NAMALWA (cell line): Measurements from ENCODE around the gene CPNE7.
"Not testable (repeated sequence)": the region's sequence is repeated elsewhere in the genome, so short reads cannot be mapped to it uniquely, and the experiment has no call there.

Experiments used
- DNase-seq: peaks from one replicate; pipeline ENCODE4 v3.0.0-alpha.2; 2015; ENCODE audit warnings: low spot score

The CPNE7 gene

DNA sequence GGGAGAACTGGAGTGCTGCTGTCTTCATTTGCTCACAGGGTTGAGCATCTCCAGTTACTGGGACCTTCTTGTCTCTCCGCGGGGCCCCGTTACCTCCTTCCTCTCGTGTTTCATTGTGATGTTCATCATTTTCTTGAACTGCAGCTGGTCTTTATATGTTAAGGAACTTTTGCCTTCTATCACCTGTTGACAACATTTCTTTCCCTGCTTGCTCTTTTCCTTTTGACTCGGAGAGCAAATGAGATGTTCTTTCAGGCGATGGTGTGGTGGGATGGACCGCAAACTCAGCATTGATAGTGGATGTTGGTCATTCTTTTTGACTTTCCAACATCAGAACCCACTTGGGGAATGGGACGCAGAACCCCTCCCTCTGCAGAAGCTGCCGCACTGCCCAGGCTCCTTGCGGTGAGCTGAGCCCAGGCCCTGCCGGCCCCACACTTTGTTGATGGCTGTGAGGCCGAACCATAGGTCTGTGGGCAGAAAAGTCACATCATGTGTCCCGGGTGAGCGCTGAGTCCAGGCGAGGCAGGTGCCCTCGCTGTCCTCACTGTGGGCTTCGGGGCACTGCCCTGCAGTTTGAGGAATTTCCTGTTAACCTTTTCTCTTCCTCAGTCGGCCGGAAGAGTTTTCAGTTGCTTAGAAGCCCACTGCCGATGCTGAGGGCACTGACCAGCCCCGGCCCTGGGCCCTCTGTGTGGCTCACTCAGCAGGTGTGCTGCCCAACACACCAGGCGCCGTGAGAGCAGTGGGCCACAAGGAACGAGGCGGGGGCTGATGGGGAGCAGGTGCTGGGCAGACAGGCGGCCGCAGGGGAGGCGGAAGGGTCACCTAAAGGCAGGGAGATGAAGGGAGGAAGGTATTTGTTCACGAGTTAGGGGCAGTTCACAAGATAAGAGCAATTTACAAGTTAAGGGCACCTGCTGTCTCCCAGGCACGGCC lies 7.6 kb upstream of the CPNE7 start:
- no peak for DNase-seq

DNA sequence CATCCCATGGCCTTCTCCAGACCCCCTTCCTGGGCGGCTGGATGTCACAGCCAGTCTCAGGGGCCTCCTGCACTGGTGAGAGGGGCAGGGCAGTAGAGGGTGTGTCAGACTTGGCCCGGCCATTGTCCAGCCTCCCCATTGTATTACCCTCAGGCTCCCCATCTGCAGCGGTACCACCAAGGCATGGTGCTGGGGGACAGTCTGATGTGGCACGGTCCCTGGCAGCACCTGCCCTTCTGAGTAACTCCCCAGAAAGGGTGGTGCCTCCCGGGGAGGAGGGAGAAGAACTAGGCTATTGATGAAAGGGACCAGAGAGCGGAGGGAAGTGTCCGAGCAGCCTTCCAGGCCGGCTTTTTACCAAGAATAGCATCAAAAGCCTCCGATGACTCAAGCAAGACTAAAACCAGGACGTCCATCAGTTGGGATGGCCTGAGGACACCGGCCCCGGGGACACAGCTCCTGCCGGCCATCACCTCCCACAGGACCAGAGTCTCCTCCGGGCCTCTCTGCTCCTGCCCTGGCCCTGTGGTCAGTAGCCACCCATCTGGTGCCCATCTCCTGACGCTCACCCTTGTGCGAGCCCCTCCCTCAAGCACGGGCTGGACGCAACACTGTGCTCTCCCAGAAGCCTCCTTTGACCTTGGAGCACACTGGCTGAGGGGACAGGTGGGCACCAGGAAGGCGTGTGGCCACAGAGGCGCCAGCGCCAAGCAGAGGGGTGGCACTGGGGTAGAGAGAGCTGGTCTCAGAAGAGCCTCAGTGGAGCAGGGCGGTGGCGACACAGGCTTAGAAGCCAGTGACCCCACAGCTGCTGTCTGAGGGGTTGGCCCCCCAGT lies 5.8 kb upstream of the CPNE7 start:
- DNase-seq: no peak

DNA sequence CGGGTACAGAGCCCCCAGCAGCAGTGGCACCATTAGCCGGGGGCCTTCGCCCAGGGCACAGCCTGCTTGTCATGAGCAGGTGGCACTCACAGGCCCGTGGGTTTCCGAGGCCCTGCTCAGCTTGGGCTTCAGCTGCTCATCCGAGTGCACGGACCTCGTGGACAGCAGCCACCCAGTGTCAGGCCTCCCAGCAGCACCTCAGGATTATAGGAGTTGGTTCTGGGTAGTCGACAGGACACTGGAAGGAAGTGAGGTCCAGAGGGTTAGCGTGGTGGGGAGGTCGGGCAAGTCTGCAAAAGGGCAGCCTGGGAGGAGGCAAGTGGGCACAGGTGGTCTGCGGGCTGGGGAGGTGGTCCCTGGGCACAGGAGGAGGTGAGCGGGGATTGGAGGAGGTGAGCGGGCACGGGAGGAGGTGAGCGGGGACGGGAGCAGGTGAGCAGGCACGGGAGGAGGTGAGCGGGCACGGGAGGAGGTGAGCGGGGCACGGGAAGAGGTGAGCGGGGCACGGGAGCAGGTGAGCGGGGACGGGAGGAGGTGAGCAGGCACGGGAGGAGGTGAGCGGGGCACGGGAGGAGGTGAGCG lies 5.1 kb upstream of the CPNE7 start:
- no peak for DNase-seq

DNA sequence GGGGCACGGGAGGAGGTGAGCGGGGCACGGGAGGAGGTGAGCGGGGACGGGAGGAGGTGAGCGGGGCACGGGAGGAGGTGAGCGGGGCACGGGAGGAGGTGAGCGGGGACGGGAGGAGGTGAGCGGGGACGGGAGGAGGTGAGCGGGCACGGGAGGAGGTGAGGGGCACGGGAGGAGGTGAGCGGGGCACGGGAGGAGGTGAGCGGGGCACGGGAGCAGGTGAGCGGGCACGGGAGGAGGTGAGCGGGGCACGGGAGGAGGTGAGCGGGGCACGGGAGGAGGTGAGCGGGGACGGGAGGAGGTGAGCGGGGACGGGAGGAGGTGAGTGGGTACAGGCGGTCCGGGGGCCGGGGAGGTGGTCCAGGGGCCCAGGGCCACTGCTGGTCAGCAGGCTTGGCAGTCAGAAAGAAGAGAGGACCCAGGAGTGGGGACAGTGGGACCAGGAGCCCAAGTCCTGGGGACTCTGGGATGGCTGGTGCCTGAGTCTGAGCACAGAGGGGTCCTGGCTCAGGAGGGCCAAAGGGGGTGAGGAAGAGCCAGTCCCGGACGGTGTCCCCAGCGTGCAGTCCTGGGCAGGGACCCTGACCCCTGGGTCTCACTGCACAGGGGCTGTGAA lies 4.5 kb upstream of the CPNE7 start:
- not testable (repeated sequence) for DNase-seq

DNA sequence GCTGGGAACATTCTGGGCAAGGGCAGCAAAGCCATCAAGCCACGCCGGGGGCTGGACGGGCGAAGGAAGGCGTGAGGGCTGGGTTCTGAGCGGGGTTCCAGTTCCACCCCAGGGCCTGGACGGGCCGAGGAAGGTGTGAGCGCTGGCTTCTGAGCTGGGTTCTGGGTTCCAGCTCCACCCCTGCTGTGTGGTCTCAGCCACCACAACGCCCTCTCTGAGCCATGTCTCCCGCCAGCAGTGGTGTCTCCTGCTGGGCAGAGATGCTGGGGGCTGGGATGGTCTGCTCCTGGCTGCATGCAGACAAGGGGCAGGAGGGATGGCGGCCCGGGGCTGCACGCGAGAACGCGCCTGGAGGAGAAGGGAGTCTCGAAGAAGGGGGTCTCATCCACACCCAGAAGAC lies 3.9 kb upstream of the CPNE7 start:
- no peak for DNase-seq

DNA sequence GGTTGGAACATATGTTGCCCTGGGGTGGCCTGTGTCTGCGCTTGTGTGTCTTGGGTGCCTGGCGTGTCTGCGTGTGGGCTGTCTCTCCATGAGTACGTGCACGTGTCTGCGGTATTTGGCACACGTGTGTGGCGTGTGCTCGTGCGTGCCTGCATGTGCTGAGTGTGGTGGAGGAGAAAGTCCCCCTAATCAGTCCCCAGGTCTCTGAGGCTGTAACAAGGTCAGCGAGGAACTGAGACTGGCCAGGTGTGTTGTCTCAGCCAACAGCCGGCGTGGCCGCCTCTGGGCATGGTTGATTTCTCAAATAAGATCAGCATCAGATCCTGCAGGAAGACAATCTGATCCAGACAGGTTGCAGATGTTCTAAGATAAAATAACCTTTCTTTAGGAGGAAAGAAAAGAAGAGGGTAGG lies 3.5 kb upstream of the CPNE7 start:
- no peak for DNase-seq

DNA sequence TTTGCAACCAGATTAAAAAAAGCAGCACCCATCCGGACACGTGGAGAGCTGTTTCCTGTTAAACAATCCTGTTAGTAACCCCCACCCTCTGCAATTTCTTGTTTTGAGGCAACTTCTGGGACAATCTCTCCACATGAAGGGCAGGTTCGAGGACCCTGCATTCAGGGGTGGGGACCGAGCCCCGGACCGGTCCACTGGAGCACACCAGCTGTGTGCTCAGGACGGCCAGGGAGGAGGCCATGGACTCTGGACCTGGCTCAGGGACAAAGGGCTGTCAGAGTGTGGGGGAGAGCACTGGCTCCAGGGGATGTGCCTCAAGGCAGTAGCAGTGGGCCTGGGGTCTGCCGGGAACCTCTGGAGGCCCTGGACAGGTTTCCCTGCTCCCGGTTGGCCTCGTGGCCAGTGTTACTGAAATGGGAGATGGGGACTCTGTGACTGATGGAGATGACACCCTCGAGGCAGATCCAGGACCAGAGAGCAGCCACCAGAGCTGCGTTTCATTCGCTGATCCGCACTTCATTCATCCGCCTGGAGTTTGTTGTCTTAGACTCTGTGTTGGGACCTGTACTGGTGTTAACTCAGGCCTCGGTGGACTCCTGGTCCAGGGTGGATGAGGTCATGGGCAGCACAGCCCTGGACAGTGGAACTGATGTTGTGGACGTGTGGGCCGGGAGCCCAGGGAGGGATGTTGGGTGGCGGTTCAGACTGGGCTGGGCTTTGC lies 2.9 kb upstream of the CPNE7 start:
- no peak for DNase-seq

DNA sequence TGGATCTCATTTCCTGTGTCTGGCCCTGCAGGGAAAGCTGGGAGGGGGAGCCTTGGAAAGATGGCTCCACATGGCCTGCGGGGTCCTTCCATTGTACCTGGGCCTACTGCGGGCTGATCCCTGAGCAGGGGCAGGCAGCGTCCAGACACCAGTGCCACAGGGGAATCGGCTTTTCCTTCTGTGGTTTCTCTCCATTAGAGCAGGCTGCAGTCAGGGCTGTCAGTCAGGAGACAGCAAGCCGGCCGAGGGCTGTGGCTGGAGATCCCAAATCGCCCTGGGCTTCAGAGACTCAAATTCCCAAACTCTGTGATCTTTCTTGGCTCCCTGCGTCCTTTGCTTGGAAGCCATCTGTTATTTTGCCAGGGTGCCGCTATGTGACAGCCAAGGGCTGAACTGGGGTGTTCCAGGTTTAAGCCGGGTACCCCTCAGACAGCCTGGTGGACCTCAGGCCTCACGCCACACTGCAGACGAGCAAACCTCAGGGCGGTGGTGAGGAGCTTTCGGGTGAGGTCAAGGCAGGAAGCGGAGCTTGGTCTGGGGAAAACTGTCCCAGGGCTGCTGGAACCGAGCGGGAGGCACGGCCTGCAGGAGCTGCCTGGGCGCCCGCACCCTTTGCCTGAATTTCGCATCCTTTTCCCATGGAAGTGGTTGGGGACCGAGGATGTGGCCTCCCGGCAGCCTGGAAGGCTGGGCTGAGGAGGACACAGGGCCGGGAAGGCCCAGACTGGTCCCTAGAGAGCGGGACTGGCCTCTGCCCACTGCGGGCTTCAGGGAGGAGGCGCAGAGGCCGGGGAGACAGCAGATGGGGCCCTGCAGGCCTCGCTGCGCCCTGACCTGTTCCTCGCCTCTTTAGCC lies 1.5 kb upstream of the CPNE7 start:
- DNase-seq: no peak

DNA sequence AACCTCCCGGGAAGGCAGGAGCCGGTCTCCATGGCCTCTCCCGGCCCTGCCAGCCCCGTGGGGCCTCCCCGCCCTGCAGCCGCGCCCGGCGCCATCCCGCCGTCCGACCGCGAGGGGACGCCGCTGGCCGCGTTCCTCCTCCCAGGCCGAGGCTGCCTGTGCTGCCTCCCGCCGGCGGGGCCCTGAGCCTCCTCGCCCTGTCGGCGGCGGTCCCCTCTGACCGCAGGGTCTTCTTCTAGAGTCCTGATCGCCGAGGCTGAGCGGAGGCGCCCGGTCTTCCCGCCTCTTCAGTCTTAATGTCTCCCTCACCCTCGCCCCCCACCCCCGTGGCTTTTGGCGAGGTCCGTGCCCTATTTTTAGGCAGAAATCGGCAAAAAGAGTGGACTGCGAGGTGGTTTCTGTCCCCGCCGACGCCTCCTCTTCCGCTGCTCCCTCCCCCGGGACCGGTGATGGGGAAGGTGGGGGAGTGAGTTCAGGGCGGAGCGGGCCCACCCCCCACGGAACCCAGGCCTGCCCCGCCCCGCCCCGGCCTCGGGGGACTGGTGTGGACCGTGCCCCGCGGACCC lies 794 bp upstream of the CPNE7 start:
- DNase-seq: peak; percentile 80

DNA sequence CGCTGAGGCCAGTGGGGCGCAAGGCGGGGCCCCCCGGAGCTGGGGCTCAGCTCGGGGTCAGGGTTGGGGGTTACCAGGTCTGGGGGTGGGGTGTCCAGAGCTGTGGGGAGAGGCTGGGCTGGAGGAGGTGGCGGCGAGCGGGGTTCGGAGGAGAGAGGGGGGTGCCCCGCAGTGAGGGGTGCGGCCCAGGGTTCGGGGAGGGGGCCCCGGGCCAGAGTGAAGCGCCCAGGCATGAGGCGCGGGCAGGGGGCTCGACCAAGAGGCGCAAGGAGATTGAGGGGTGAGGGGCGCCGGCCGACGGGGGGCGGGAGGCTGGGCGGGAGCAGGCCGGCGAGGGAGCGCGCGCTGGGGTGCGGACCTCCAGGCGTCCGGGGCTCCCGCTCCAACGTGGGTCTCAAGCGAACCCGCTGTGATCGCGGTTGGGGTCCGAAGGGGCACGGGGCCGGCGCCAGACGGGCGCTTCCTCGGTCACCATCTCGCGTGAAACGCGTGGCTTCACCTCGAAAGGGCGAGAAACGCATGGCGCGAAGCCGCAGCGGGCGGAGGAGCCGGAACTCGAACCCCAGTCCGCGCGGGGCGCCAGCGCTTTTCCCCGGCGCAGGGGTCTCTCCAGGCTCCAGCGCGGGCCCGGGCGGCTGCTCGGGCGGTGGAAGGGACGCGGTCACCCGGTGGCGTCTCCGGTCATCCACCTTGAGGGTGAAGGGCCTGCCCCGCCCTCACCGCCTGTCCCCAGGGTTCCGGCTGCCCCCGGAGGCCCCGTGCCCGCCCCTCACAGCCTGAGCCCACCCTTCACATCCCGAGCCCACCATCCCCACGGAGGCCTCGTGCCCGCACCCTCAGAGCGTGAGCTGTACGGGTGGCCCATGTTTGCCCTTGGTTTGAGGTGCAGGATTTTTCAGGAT lies 846 bp downstream of the CPNE7 start:
- no peak for DNase-seq

DNA sequence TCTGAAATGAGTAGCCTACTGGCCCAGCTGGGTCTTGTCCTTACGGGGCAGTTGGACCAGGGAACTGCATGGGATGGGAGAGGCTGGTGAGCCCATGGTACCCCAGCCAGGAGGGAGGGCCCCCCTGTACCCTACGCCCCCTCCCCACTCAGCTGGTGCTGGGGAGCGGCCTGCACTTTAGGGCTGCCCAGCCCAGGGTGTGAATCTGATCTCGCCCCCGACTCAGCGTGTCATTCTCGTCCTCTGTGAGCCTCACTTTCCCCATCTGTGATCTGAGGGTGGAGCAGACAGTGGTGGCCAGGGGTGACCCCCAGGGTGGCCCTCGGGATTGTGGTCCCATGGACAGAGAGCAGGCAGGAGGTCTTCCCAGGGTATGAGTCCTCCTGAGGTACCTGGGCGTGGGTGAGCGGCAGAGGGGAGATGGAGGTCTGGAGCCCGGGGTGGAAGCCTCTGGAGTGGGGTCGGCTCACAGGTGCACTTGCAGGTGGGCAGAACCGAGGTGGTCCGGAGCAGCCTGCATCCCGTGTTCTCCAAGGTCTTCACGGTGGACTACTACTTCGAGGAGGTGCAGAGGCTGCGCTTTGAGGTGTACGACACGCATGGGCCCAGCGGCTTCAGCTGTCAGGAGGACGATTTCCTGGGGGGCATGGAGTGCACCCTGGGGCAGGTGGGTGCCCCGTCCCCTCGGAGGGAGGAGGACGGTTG lies 1.6 kb downstream of the CPNE7 start:
- DNase-seq: no peak

DNA sequence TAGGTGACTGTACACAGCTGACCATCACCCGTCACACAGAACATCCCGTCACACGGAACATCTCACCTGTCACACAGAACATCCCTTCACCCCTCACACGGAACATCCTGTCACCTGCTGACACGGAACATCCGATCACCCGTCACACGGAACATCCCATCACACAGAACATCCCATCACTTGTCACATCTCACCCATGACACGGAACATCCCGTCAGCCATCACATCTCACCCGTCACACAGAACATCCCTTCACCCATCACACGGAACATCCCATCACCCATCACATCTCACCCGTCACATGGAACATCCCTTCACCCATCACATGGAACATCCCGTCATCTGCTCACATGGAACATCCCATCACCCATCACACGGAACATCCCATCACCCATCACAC lies 3.8 kb downstream of the CPNE7 start:
- DNase-seq: no peak

DNA sequence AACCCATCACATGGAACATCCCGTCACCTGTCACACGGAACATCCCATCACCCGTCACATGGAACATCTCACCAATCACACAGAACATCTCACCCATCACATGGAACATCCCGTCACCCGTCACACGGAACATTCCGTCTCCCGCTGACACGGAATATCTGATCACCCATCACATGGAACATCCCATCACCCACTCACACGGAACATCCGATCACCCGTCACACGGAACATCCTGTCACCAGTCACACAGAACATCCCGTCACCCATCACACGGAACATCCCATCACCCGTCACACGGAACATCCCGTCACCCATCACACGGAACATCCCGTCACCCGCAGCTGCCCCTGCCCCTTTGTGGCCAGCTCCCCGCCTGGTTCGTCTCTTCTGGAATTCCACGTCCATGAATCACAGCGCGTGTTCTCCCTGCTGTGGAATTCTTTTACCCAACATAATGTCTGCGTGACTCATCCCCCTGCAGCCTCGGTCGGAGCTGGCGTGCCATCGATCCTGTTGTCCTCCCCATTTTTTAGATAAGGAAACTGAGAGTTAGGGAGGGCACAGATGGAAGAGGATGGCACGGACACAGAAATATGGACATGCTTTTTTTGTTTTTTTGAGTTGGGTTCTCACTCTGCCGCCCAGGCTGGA lies 5.6 kb downstream of the CPNE7 start:
- DNase-seq: no peak

DNA sequence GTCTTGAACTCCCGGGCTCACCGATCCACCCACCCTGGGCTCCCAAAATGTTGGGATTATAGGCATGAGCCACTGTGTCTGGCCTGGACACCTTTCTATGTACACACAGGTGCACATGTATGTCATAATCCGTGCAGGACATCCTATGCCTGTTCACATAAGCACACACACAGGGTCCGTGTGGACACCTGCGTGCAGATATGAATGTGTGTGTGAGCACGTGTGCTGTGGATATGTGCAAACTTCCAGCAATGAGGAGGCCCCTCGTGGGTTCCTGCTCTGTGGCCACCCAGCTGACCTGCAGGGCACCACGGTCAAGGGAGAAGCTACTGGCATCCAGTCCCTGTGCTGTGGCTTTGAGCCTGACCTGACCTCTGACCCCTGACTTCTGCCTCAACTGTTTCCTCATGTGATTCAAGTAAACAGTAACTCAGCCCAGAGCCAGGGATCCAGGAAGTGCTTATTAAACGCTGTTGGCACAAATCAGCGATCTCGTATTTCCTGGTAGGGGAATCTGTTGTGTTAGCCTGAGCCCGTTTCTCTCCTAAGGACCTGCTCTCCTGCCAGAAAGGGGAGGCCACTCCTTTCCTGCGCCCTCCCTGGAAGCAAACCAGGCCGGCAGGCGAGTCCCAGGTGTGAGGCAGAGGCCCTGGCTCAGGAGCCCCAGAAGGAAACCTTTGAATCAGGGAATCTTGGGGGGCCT lies 6.5 kb downstream of the CPNE7 start:
- DNase-seq: no peak

DNA sequence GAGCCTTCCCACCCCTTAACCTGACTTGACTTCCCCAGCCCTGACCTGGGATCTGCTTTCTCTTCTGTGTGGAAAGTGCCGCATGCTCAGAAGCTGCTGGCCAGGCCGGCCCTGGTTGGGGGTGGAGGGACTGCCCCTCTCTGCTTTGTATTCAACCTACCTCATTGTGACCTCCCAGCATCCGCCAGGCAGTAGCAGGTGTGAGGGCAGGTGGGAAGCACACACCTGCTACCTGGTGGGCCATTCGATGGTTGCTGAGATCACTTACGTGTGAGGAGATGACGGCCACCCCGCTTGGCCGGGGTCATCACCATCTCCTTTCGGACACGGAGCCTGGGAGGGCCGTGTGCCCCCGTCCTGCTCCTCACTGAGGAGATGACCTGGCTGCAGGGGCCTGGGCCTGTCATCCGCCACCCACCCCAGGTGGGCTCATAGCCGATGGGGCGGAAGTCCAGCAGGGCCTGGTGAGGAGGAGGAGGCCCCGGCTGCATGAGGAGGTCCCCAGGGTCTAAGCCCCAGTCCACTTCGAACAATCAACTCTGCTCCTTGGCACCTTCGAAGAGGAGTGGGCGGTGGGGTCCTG lies 7.1 kb downstream of the CPNE7 start:
- DNase-seq: no peak

DNA sequence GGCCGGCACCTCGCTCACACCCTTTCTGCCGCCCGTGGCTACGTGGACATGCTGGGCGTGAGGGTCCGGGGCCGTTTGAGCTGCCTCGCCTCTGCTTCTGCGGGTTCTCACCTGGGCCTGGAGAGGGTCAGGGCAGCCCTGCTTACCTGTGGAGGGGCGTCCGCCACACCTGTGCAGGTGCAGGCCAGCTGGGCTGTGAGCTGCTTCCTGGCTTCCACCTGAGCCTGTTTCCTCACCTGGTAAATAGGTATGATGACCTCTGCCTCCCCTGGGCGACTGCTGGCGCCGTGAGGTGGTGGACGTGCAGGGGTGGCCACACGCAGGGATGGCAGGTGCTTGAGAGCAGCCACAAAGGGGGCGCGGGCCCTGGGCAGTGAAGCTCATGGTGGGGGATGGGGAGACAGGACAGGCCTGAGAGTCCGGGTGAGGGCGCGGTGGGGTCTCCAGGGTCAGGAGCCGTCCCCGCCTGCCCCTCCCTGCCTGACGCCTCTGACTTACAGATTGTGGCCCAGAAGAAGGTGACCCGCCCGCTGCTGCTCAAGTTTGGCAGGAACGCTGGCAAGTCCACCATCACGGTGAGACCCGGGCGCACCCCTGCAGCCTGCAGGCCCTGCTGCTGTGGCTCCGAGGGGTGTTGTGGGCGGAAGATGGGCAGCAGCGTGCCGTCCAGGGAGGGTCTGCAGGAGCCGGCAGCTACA lies 7.8 kb downstream of the CPNE7 start:
- no peak for DNase-seq
